HCT116 (cell line): ENCODE results near the gene SLC44A5.

Experiments used
- ATF3 ChIP-seq: IDR thresholded peaks from 2 replicates; pipeline ENCODE4 v1.6.1; 2012
- CEBPB ChIP-seq: IDR thresholded peaks from 2 replicates; pipeline ENCODE4 v1.6.1; 2012; ENCODE audit warnings: low read depth
- EZH2 ChIP-seq: fragments of 200-600 bp; sonication (generic); IDR thresholded peaks from 2 replicates; pipeline ENCODE4 v1.6.1; 2017; ENCODE audit warnings: antibody characterized with exemption, mixed run types
- EZH2phosphoT487 ChIP-seq: fragments of 200-600 bp; IDR thresholded peaks from 2 replicates; pipeline ENCODE4 v1.6.1; 2018; ENCODE audit warnings: antibody characterized with exemption, borderline replicate concordance
- JUND ChIP-seq: IDR thresholded peaks from 2 replicates; pipeline ENCODE4 v1.6.1; 2012
- POLR2A ChIP-seq: IDR thresholded peaks from 2 replicates; pipeline ENCODE4 v1.7.0; 2011; ENCODE audit warnings: borderline replicate concordance; ENCODE audit not compliant: insufficient read depth, insufficient read length; ENCODE audit errors: extremely low read depth
- POLR2AphosphoS5 ChIP-seq: IDR thresholded peaks from 2 replicates; pipeline ENCODE4 v1.6.1; 2011; ENCODE audit warnings: mild to moderate bottlenecking, low read depth, low read length, moderate library complexity
- SP1 ChIP-seq: IDR thresholded peaks from 2 replicates; pipeline ENCODE4 v1.6.1; 2012; ENCODE audit warnings: low read depth
- ZNF274 ChIP-seq: fragments of 200-500 bp; sonication (Bioruptor generic); IDR thresholded peaks from 2 replicates; pipeline ENCODE4 v1.6.1; 2014; ENCODE audit warnings: mild to moderate bottlenecking, low read depth, low read length, inconsistent platforms
- TF ChIP-seq, protein P1 (sequence below), 3 experiments: fragments of 200-600 bp in 1 of 3; sonication (generic) in 1 of 3; IDR thresholded peaks in 2 of 3; conservative IDR thresholded peaks in 1 of 3; 2 replicates each; pipeline ENCODE4 v1.5.1; 2012 to 2017; ENCODE audit warnings: low read depth in 2 of 3, low read length in 2 of 3, antibody characterized with exemption in 1 of 3, borderline replicate concordance in 1 of 3, control low read depth in 1 of 3, mild to moderate bottlenecking in 1 of 3, mixed read lengths in 1 of 3, mixed run types in 1 of 3, moderate library complexity in 1 of 3; ENCODE audit not compliant: insufficient read depth in 1 of 3
- TF ChIP-seq, protein P2 (sequence below): IDR thresholded peaks from 2 replicates; pipeline ENCODE4 v1.6.1; 2012; ENCODE audit warnings: low read depth
- TF ChIP-seq, protein P3 (sequence below): IDR thresholded peaks from 2 replicates; pipeline ENCODE4 v1.6.1; 2012

DNA sequence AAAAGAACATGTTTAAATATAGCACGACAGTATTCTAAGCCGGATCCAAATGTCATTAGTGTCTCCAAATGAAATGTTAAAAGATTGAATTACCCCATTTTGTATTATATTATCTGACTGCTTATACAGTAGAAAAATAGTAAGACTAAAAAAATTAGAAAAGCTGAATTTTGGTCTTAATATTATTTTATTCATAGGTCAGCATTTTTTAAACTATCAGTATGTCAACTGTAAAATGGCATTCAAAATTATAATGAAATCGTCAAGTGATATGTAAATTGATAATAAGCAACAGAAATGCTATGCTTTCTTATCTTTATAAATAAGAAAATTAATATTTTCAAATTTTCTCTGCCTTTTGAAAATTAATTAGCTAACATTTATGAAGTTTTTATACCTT is 16.6 kb downstream of the SLC44A5 start:
- TF ChIP-seq SP1 (no peak), POLR2AphosphoS5 (no peak), ZNF274 (no peak), EZH2 (no peak), POLR2A (no peak), JUND (no peak), ATF3 (no peak), CEBPB (no peak), EZH2phosphoT487 (no peak)
- TF ChIP-seq, protein P1, sequence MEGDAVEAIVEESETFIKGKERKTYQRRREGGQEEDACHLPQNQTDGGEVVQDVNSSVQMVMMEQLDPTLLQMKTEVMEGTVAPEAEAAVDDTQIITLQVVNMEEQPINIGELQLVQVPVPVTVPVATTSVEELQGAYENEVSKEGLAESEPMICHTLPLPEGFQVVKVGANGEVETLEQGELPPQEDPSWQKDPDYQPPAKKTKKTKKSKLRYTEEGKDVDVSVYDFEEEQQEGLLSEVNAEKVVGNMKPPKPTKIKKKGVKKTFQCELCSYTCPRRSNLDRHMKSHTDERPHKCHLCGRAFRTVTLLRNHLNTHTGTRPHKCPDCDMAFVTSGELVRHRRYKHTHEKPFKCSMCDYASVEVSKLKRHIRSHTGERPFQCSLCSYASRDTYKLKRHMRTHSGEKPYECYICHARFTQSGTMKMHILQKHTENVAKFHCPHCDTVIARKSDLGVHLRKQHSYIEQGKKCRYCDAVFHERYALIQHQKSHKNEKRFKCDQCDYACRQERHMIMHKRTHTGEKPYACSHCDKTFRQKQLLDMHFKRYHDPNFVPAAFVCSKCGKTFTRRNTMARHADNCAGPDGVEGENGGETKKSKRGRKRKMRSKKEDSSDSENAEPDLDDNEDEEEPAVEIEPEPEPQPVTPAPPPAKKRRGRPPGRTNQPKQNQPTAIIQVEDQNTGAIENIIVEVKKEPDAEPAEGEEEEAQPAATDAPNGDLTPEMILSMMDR (IDR thresholded peaks at IDR 0.05 in 2 of 3, conservative IDR thresholded peaks at IDR 0.05 in 1 of 3; ENCODE audit: borderline replicate concordance in 1 of 3, insufficient read depth in 1 of 3, low read depth in 2 of 3, low read length in 2 of 3), result no peak
- TF ChIP-seq, protein P2, sequence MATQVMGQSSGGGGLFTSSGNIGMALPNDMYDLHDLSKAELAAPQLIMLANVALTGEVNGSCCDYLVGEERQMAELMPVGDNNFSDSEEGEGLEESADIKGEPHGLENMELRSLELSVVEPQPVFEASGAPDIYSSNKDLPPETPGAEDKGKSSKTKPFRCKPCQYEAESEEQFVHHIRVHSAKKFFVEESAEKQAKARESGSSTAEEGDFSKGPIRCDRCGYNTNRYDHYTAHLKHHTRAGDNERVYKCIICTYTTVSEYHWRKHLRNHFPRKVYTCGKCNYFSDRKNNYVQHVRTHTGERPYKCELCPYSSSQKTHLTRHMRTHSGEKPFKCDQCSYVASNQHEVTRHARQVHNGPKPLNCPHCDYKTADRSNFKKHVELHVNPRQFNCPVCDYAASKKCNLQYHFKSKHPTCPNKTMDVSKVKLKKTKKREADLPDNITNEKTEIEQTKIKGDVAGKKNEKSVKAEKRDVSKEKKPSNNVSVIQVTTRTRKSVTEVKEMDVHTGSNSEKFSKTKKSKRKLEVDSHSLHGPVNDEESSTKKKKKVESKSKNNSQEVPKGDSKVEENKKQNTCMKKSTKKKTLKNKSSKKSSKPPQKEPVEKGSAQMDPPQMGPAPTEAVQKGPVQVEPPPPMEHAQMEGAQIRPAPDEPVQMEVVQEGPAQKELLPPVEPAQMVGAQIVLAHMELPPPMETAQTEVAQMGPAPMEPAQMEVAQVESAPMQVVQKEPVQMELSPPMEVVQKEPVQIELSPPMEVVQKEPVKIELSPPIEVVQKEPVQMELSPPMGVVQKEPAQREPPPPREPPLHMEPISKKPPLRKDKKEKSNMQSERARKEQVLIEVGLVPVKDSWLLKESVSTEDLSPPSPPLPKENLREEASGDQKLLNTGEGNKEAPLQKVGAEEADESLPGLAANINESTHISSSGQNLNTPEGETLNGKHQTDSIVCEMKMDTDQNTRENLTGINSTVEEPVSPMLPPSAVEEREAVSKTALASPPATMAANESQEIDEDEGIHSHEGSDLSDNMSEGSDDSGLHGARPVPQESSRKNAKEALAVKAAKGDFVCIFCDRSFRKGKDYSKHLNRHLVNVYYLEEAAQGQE, result no peak
- TF ChIP-seq, protein P3, sequence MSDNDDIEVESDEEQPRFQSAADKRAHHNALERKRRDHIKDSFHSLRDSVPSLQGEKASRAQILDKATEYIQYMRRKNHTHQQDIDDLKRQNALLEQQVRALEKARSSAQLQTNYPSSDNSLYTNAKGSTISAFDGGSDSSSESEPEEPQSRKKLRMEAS, result no peak
